ENCODE results near the gene REV3L. TPM values are rescaled to one million over a fixed set of nuclear protein-coding genes. Genes with fewer than 3 reads are reported as not detected.

Gene REV3L
- polyA plus RNA-seq, 1 experiment = 19.1 TPM

- no peak for DNase-seq (ENCODE audit: low read depth)
- H3K4me3 ChIP-seq (ENCODE audit: low read depth, low read length) = no peak overlapping the region
- no peak for TF ChIP-seq CTCF (IDR thresholded peaks at IDR 0.05; ENCODE audit: insufficient read depth, low read depth, low read length)
- no peaks in the 10 kb centered on the region for H3K27me3 ChIP-seq (ENCODE audit: control insufficient read depth, insufficient read depth, low read length)
- ChIA-PET POLR2A (no interaction called here), CTCF (interaction anchor here (0.6 to 1.1 kb wide), 2 partner anchors 15 to 154 kb away, joined by 3 read pairs; no protein-coding TSS in a partner anchor)
- H3K36me3 ChIP-seq (ENCODE audit: control insufficient read depth, insufficient read depth, low read length) = no peaks in the 10 kb centered on the region
Observed at GRCh38 chr6:111418971-111419693, 63.9 kb downstream of the REV3L start.

- ChIA-PET CTCF (no interaction called here), POLR2A (no interaction called here)
- no peaks in the 10 kb centered on the region for H3K27me3 ChIP-seq (ENCODE audit: control insufficient read depth, insufficient read depth, low read length)
- no peaks in the 10 kb centered on the region for H3K36me3 ChIP-seq (ENCODE audit: control insufficient read depth, insufficient read depth, low read length)
- no peak for TF ChIP-seq CTCF (IDR thresholded peaks at IDR 0.05; ENCODE audit: insufficient read depth, low read depth, low read length)
- no peak overlapping the region for H3K4me3 ChIP-seq (ENCODE audit: low read depth, low read length)
- no peak for DNase-seq (ENCODE audit: low read depth)
Observed at GRCh38 chr6:111417946-111418345, 65.1 kb downstream of the REV3L start.

GRCh38 chr6:111417181-111417585 is 65.8 kb downstream of the REV3L start:
- ChIA-PET CTCF (no interaction called here), POLR2A (no interaction called here)
- TF ChIP-seq CTCF (IDR thresholded peaks at IDR 0.05; ENCODE audit: insufficient read depth, low read depth, low read length) = no peak
- H3K36me3 ChIP-seq (ENCODE audit: control insufficient read depth, insufficient read depth, low read length) = no peaks in the 10 kb centered on the region
- H3K4me3 ChIP-seq (ENCODE audit: low read depth, low read length) = no peak overlapping the region
- no peak for DNase-seq (ENCODE audit: low read depth)
- H3K27me3 ChIP-seq (ENCODE audit: control insufficient read depth, insufficient read depth, low read length) = no peaks in the 10 kb centered on the region

- no peak for DNase-seq (ENCODE audit: low read depth)
- ChIA-PET POLR2A (no interaction called here), CTCF (no interaction called here)
- H3K27me3 ChIP-seq (ENCODE audit: control insufficient read depth, insufficient read depth, low read length) = no peaks in the 10 kb centered on the region
- no peak for TF ChIP-seq CTCF (IDR thresholded peaks at IDR 0.05; ENCODE audit: insufficient read depth, low read depth, low read length)
- no peak overlapping the region for H3K4me3 ChIP-seq (ENCODE audit: low read depth, low read length)
- no peaks in the 10 kb centered on the region for H3K36me3 ChIP-seq (ENCODE audit: control insufficient read depth, insufficient read depth, low read length)
Observed at GRCh38 chr6:111416529-111416928, 66.5 kb downstream of the REV3L start.

- DNase-seq (ENCODE audit: low read depth) = no peak
- TF ChIP-seq CTCF (IDR thresholded peaks at IDR 0.05; ENCODE audit: insufficient read depth, low read depth, low read length) = no peak
- POLR2A ChIA-PET = no interaction called here
- no peak overlapping the region for H3K4me3 ChIP-seq (ENCODE audit: low read depth, low read length)
- no peaks in the 10 kb centered on the region for H3K27me3 ChIP-seq (ENCODE audit: control insufficient read depth, insufficient read depth, low read length)
- H3K36me3 ChIP-seq (ENCODE audit: control insufficient read depth, insufficient read depth, low read length) = peaks cover 10% of the 10 kb centered on the region
- CTCF ChIA-PET = no interaction called here
Observed at GRCh38 chr6:111414373-111414772, 68.6 kb downstream of the REV3L start.

All from BJ (cell line).